Muscle of leg (tissue), 11 donors: ENCODE data around the gene KLHL26. TPM values are rescaled to one million over a fixed set of nuclear protein-coding genes. Genes with fewer than 3 reads are reported as not detected.
A peak's percentile ranks its signal among the peaks of the same experiment; 100 is the strongest.

Experiments used
- DNase-seq: peaks from one replicate; pipeline ENCODE4 v3.0.0; 2013
- H3K27ac ChIP-seq: one replicate; pipeline ENCODE4 v1.5.1; 2013; ENCODE audit warnings: mild to moderate bottlenecking, low read length, control low read depth
- H3K27me3 ChIP-seq: one replicate; pipeline ENCODE4 v1.6.1; 2013; ENCODE audit warnings: low read length; ENCODE audit not compliant: control insufficient read depth, insufficient read depth
- H3K36me3 ChIP-seq: one replicate; pipeline ENCODE4 v1.6.1; 2013; ENCODE audit warnings: low read length; ENCODE audit not compliant: control insufficient read depth, insufficient read depth
- H3K4me1 ChIP-seq: one replicate; pipeline ENCODE4 v1.6.1; 2013; ENCODE audit warnings: low read length; ENCODE audit not compliant: control insufficient read depth, insufficient read depth
- H3K4me3 ChIP-seq: one replicate; pipeline ENCODE4 v1.5.1; 2013; ENCODE audit warnings: low read length, control low read depth
- H3K9me3 ChIP-seq: replicated peaks from 2 replicates; pipeline ENCODE4 v1.6.1; 2013; ENCODE audit warnings: low read depth, low read length; ENCODE audit not compliant: control insufficient read depth
- WGBS: methylation state at CpG from one replicate; pipeline ENCODE4 v1.1.5; 2013; ENCODE audit warnings: missing lambda C conversion rate; ENCODE audit not compliant: insufficient coverage; 5-methylcytosine and 5-hydroxymethylcytosine counted together
- polyA plus RNA-seq, 8 donors: library from polyadenylated mRNA; unstranded; fragments of 120-200 nt; gene quantifications; one replicate each; pipeline versions ENCODE4 v1.2.1 to v1.2.3, GENCODE V29; 2013; ENCODE audit warnings: inconsistent platforms in 1 of 8, low replicate concordance in 1 of 8; ENCODE audit not compliant: insufficient read length in 8 of 8, insufficient read depth in 1 of 8
- total RNA-seq: library from RNA; stranded (reverse); fragments of 120-200 nt; gene quantifications from one replicate; pipeline ENCODE4 v1.2.4, GENCODE V29; 2013

Gene KLHL26
- total and polyA plus RNA-seq, 9 donors: 2.0 to 5.8 (median 4.0) TPM

- no peak for DNase-seq
- Histone ChIP-seq H3K4me3 (no peak overlapping the region), H3K36me3 (no peaks in the 10 kb centered on the region), H3K4me1 (peaks cover 53% of the 10 kb centered on the region), H3K27me3 (peaks cover 92% of the 10 kb centered on the region), H3K9me3 (no peaks in the 10 kb centered on the region), H3K27ac (no peak overlapping the region)
- 22% methylated on average over 5 of the region's 5 CpGs for WGBS
Measured at GRCh38 chr19:18608102-18608804, 28.6 kb upstream of the KLHL26 start.

DNA sequence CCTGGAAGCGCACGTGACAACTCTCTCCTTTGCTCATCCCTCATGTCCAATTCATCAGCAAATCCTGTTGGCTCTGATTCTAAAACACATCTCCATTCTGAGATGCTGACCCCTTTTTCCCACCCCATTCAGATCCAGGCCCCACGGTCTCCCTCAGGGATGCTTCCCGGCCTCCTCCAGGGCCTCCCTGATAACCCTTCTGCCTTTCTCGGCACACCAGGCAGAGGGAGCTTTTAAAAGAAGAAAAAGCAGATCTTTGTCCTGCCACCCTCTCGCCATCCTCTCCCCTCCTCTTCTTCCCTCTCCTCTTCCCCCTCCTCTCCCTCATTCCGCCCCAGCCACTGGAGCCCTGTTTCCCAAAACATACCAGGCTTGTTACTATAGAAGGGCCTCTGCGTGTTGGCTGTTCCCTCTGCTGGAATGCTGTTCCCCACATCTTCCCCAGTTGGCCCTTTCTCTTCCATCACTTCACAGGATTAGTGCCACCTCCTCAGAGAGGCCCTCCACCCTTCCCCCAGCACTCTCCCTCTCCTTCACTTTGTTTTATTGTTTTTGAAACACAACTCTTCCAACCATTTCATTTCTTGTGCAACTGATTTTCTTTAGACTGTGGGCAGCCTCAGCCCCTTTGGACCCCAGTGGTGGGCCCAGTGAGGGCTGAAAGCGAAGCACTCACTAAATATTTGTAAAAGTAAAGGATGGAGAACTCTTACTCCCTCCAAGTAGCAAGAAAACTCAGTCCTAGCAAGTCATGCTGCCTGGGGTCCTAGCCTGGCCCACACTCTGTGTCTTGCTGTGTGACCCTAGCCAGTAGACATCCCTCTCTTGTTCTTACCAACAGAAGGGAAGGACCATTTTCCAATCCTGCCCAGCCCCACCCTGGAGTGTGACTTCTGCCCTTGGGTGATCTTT, 27.8 kb upstream of the KLHL26 start:
- Histone ChIP-seq H3K4me1 (peaks cover 49% of the 10 kb centered on the region), H3K27me3 (peaks cover 93% of the 10 kb centered on the region), H3K9me3 (no peaks in the 10 kb centered on the region), H3K4me3 (no peak overlapping the region), H3K36me3 (no peaks in the 10 kb centered on the region), H3K27ac (no peak overlapping the region)
- DNase-seq: no peak
- 48% methylated on average over 7 of the region's 9 CpGs for WGBS

DNA sequence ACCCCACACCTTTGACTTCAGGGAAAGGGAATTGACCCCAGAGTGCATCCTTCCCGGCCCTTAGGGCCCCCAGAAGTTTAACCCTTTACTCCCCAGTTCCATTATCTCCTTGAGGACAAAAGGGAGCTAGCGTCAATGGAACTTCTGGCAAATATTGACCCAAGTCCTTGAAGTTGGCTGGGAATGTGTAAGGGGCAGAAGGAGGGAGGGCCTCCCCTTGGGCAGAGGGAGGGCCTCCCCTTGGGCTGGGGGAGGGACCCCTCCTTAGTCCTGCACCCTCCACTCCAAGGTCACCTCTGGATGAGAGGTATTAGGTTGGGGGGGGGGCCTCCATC, 27.1 kb upstream of the KLHL26 start:
- H3K27me3 ChIP-seq: peaks cover 93% of the 10 kb centered on the region
- no peaks in the 10 kb centered on the region for H3K9me3 ChIP-seq
- no peaks in the 10 kb centered on the region for H3K36me3 ChIP-seq
- H3K4me1 ChIP-seq: peaks cover 42% of the 10 kb centered on the region
- H3K27ac ChIP-seq: no peak overlapping the region
- DNase-seq: no peak
- H3K4me3 ChIP-seq: no peak overlapping the region
- 0% methylated on average over 1 of the region's 2 CpGs for WGBS

DNA sequence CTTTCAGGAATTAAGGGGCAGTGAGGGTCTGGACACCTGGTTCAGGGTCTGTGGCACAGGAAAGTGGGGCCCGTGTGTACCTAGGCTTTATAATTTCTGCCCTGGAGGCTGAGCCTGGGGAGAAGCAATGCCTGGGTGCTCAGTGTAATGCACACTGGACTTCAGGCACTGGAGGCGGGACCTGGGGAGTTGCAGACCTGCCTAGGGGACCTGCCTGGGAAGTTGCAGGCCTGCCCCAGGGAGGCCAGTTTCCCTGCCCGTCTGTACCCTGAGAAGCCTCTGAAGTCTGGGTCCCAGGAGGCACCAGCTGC, 26.6 kb upstream of the KLHL26 start:
- no peak for DNase-seq
- no peaks in the 10 kb centered on the region for H3K36me3 ChIP-seq
- WGBS: 43% methylated on average over 3 of the region's 3 CpGs
- no peak overlapping the region for H3K27ac ChIP-seq
- H3K4me3 ChIP-seq: no peak overlapping the region
- no peaks in the 10 kb centered on the region for H3K9me3 ChIP-seq
- H3K4me1 ChIP-seq: peaks cover 41% of the 10 kb centered on the region
- H3K27me3 ChIP-seq: peaks cover 93% of the 10 kb centered on the region

DNA sequence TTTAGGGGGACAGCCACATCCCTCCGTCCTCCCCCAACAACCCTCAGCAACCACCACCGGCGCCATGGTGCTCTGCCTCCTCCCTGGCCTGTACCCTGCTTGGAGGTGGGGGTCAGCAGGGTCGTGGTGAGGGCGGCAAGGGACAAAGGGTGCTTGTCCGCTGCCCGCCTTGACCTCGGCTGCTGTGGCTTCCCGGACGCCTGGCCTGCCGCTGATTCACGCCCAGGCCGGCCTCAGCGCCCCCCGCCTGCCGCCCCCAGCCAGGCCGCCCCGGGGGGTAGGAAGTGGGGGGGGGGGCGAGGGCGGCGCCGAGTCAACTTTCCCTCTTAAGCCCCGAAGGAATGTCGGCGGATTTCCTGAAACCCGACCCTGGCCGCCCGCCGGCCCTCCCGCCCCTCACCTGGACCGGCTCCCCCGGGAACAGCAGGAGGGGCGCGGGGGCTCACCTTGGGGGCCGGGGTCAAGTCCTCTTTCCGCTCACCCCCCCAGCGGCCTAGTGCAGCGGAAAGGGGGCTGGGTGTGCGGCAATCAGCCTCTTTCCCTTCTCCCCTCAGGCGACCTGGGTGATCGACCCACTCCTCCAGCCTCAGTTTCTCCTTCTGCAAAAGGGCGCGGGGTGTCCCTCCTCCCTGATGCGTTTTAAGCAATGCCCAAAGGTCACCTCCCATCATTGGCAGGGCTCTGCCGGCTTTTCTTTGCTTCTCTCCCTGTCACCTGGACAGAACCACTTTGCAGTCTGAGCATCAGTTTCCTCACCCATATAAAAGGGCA, 26.1 kb upstream of the KLHL26 start:
- Histone ChIP-seq H3K4me1 (peaks cover 37% of the 10 kb centered on the region), H3K9me3 (no peaks in the 10 kb centered on the region), H3K27ac (no peak overlapping the region), H3K4me3 (no peak overlapping the region), H3K27me3 (peaks cover 90% of the 10 kb centered on the region), H3K36me3 (no peaks in the 10 kb centered on the region)
- DNase-seq: no peak
- 7% methylated on average over 19 of the region's 45 CpGs for WGBS

GRCh38 chr19:18611327-18612050, 25.3 kb upstream of the KLHL26 start:
- Histone ChIP-seq H3K4me3 (no peak overlapping the region), H3K4me1 (peaks cover 37% of the 10 kb centered on the region), H3K36me3 (no peaks in the 10 kb centered on the region), H3K27me3 (peaks cover 91% of the 10 kb centered on the region), H3K27ac (no peak overlapping the region), H3K9me3 (no peaks in the 10 kb centered on the region)
- DNase-seq: no peak
- 1% methylated on average over 55 of the region's 62 CpGs for WGBS

DNA sequence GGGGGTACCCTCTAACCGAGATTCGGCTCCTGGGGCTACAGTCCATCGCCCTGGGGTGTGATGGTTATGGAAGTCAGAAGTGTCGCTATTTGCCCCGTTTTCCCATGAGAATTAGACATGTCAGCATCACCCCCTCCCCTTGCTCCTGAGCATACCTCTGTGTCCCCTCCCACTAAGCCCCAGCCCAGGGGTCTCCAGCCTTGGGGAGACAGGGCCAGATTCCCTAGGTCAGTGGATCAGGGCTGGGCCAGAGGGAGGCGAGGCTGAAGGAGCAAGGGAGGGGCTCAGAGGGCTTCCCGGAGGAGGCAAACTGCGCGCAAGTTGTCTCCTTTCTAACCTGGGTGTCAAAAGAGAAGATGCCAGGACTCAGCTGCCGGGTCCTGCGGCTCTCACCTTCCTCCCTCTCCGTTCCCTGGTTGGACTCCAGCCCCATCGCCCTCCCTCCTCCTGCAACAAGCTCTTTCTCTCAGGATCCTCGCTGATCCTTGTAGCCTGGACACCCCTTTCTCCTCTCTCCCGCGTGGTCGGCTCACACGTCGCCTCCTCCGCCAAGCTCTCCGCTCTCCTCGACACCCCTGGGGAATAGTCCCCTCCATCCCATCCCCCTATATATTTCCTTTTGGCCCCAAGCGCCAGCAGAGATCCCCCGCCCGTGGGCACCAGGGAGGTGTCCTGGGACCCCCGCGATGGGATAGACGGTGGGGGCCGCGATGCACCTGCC, 24.6 kb upstream of the KLHL26 start:
- under 1% methylated on average over 25 of the region's 30 CpGs for WGBS
- Histone ChIP-seq H3K27ac (no peak overlapping the region), H3K4me1 (peaks cover 33% of the 10 kb centered on the region), H3K27me3 (peaks cover 87% of the 10 kb centered on the region), H3K4me3 (peak overlapping the region; percentile 32), H3K9me3 (no peaks in the 10 kb centered on the region), H3K36me3 (no peaks in the 10 kb centered on the region)
- no peak for DNase-seq

GRCh38 chr19:18612772-18613588, 23.8 kb upstream of the KLHL26 start, which contains the start of gene TMEM59L:
TSS of gene TMEM59L (plus strand) at chr19:18612870. CDS start at chr19:18612959, 89 bp downstream.
- H3K36me3 ChIP-seq: no peaks in the 10 kb centered on the region
- WGBS: under 1% methylated on average over 65 of the region's 70 CpGs

More at GRCh38 chr19:18612772-18613588, 23.8 kb upstream of the KLHL26 start, which contains the start of gene TMEM59L:
- Histone ChIP-seq H3K4me1 (peaks cover 26% of the 10 kb centered on the region), H3K4me3 (peak within 1 kb of the TSS; percentile 32), H3K9me3 (no peaks in the 10 kb centered on the region), H3K27me3 (peaks cover 81% of the 10 kb centered on the region), H3K27ac (no peak within 1 kb of the TSS)
- DNase-seq: no peak
